M059J (cell line): ENCODE results near the gene TBC1D10A. TPM values are rescaled to one million over a fixed set of nuclear protein-coding genes. Genes with fewer than 3 reads are reported as not detected.
A peak's percentile ranks its signal among the peaks of the same experiment; 100 is the strongest.

Experiments used
- DNase-seq: peaks from one replicate; pipeline ENCODE4 v3.0.0-alpha.2; 2012; ENCODE audit warnings: low read depth
- total RNA-seq: library from RNA; depleted of rRNA; stranded (reverse); fragments of >200 nt; shearing (Covaris generic); gene quantifications from 2 replicates; pipeline ENCODE4 v1.2.3, GENCODE V29; 2014

TBC1D10A gene
- total RNA-seq, 1 experiment from 2014 or later: 20.9 TPM

- DNase-seq: no peak
Observed at GRCh38 chr22:30286331-30286730, 40.4 kb downstream of the TBC1D10A start.

- no peak for DNase-seq
Observed at GRCh38 chr22:30285846-30286200, 40.9 kb downstream of the TBC1D10A start.

- DNase-seq: no peak
Observed at GRCh38 chr22:30285176-30285845, 41.4 kb downstream of the TBC1D10A start.

- no peak for DNase-seq
Observed at GRCh38 chr22:30284666-30285065, 42.1 kb downstream of the TBC1D10A start.

- no peak for DNase-seq
Observed at GRCh38 chr22:30284172-30284571, 42.6 kb downstream of the TBC1D10A start.

- no peak for DNase-seq
Observed at GRCh38 chr22:30283342-30283741, 43.4 kb downstream of the TBC1D10A start.

GRCh38 chr22:30282616-30283046 is 44.1 kb downstream of the TBC1D10A start:
- no peak for DNase-seq

GRCh38 chr22:30280505-30280904 is 46.2 kb downstream of the TBC1D10A start:
- no peak for DNase-seq

- DNase-seq: no peak
Observed at GRCh38 chr22:30279932-30280331, 46.8 kb downstream of the TBC1D10A start.

GRCh38 chr22:30279046-30279788 is 47.5 kb downstream of the TBC1D10A start:
- no peak for DNase-seq

GRCh38 chr22:30277547-30278344 is 49.0 kb downstream of the TBC1D10A start:
- DNase-seq: peak; percentile 92

GRCh38 chr22:30276039-30276438 is 50.7 kb downstream of the TBC1D10A start:
- no peak for DNase-seq

- no peak for DNase-seq
Observed at GRCh38 chr22:30275625-30276024, 51.1 kb downstream of the TBC1D10A start.

GRCh38 chr22:30274437-30274812 is 52.3 kb downstream of the TBC1D10A start:
- DNase-seq: no peak

GRCh38 chr22:30273711-30274436 is 52.9 kb downstream of the TBC1D10A start:
- DNase-seq: no peak

GRCh38 chr22:30272781-30273601 is 53.8 kb downstream of the TBC1D10A start:
- DNase-seq: no peak

- DNase-seq: peak; percentile 47
Observed at GRCh38 chr22:30270832-30271231, 55.9 kb downstream of the TBC1D10A start.

GRCh38 chr22:30268331-30268730 is 58.4 kb downstream of the TBC1D10A start:
- DNase-seq: no peak

GRCh38 chr22:30267382-30268302 is 59.1 kb downstream of the TBC1D10A start:
- DNase-seq: no peak
